Glutamatergic neuron (in vitro differentiated cells): ENCODE data around the gene CRHR2. TPM values are rescaled to one million over a fixed set of nuclear protein-coding genes. Genes with fewer than 3 reads are reported as not detected.

Experiments
- DNase-seq: peaks from one replicate; pipeline ENCODE4 v3.0.0; 2022
- H3K27ac Mint-ChIP-seq: one replicate; pipeline ENCODE4 v1.8.0; 2020; ENCODE audit warnings: mild to moderate bottlenecking, mixed read lengths, inconsistent platforms; ENCODE audit not compliant: unreplicated experiment
- H3K27me3 Mint-ChIP-seq: one replicate; pipeline ENCODE4 v1.8.0; 2020; ENCODE audit warnings: mild to moderate bottlenecking, moderate library complexity, mixed read lengths, inconsistent platforms; ENCODE audit not compliant: unreplicated experiment
- H3K36me3 Mint-ChIP-seq: one replicate; pipeline ENCODE4 v1.8.0; 2020; ENCODE audit warnings: mild to moderate bottlenecking, mixed read lengths, inconsistent platforms; ENCODE audit not compliant: unreplicated experiment
- H3K4me1 Mint-ChIP-seq: one replicate; pipeline ENCODE4 v1.8.0; 2020; ENCODE audit warnings: mild to moderate bottlenecking, low read depth, mixed read lengths, inconsistent platforms; ENCODE audit not compliant: unreplicated experiment
- H3K4me3 Mint-ChIP-seq: one replicate; pipeline ENCODE4 v1.8.0; 2020; ENCODE audit warnings: mild to moderate bottlenecking, mixed read lengths, inconsistent platforms; ENCODE audit not compliant: unreplicated experiment
- H3K9me3 Mint-ChIP-seq: one replicate; pipeline ENCODE4 v1.8.0; 2020; ENCODE audit warnings: mild to moderate bottlenecking, moderate library complexity, mixed read lengths, inconsistent platforms; ENCODE audit not compliant: unreplicated experiment
- CTCF ChIP-seq: fragments of 200-600 bp; sonication (generic); IDR thresholded peaks from one replicate; pipeline ENCODE4 v1.5.0; 2021; ENCODE audit not compliant: partially characterized antibody, unreplicated experiment
- total RNA-seq: library from RNA; stranded (reverse); fragmentation: NEBNext Ultra II Directional; extraction: Animal tissue kit (Norgen Biotek cat#: 25700); gene quantifications from one replicate; pipeline ENCODE4 v1.2.1, GENCODE V29; 2021; ENCODE audit not compliant: unreplicated experiment

Gene CRHR2
- total RNA-seq, 1 donor from 2014 or later, result 2.4 TPM

GRCh38 chr7:30714129-30714528, 31.9 kb upstream of the CRHR2 start:
- H3K27ac Mint-ChIP-seq, result no peak overlapping the region
- no peak for DNase-seq
- TF ChIP-seq CTCF, result no peak
- H3K36me3 Mint-ChIP-seq, result peaks cover 31% of the 10 kb centered on the region
- H3K9me3 Mint-ChIP-seq, result peaks cover 18% of the 10 kb centered on the region
- no peaks in the 10 kb centered on the region for H3K27me3 Mint-ChIP-seq
- no peak overlapping the region for H3K4me3 Mint-ChIP-seq
- no peaks in the 10 kb centered on the region for H3K4me1 Mint-ChIP-seq

- Mint-ChIP-seq H3K27ac (no peak overlapping the region), H3K27me3 (no peaks in the 10 kb centered on the region), H3K4me1 (no peaks in the 10 kb centered on the region), H3K9me3 (peaks cover 12% of the 10 kb centered on the region), H3K36me3 (peaks cover 23% of the 10 kb centered on the region), H3K4me3 (no peak overlapping the region)
- no peak for DNase-seq
- no peak for TF ChIP-seq CTCF
Observed at GRCh38 chr7:30713392-30713791, 31.1 kb upstream of the CRHR2 start.

- Mint-ChIP-seq H3K4me1 (peaks cover 13% of the 10 kb centered on the region), H3K36me3 (peaks cover 9% of the 10 kb centered on the region), H3K9me3 (peaks cover 5% of the 10 kb centered on the region), H3K27me3 (peaks cover 4% of the 10 kb centered on the region), H3K4me3 (no peak overlapping the region), H3K27ac (no peak overlapping the region)
- no peak for TF ChIP-seq CTCF
- DNase-seq, result no peak
Observed at GRCh38 chr7:30710669-30711068, 28.4 kb upstream of the CRHR2 start.

GRCh38 chr7:30709549-30709948, 27.3 kb upstream of the CRHR2 start:
- peaks cover 13% of the 10 kb centered on the region for H3K4me1 Mint-ChIP-seq
- H3K9me3 Mint-ChIP-seq, result peaks cover 2% of the 10 kb centered on the region
- no peak overlapping the region for H3K4me3 Mint-ChIP-seq
- no peaks in the 10 kb centered on the region for H3K36me3 Mint-ChIP-seq
- peak; percentile 57 for DNase-seq
- TF ChIP-seq CTCF, result no peak
- peaks cover 4% of the 10 kb centered on the region for H3K27me3 Mint-ChIP-seq
- H3K27ac Mint-ChIP-seq, result no peak overlapping the region

- Mint-ChIP-seq H3K4me1 (peaks cover 13% of the 10 kb centered on the region), H3K27ac (no peak overlapping the region), H3K9me3 (peaks cover 2% of the 10 kb centered on the region), H3K4me3 (no peak overlapping the region), H3K36me3 (no peaks in the 10 kb centered on the region), H3K27me3 (peaks cover 4% of the 10 kb centered on the region)
- TF ChIP-seq CTCF, result no peak
- no peak for DNase-seq
Observed at GRCh38 chr7:30708983-30709382, 26.7 kb upstream of the CRHR2 start.
